C1 segment of cervical spinal cord (tissue), 14 donors: ENCODE measurements around the gene DCLK1.

ENCODE experiments used
- DNase-seq, 14 donors: peaks; one replicate each; lab custom pipeline; 2025; lab: John Stamatoyannopoulos, UW

Gene DCLK1

GRCh38 chr13:35866801-35867200 is 264.4 kb downstream of the DCLK1 start:
- no peak for DNase-seq

- DNase-seq = no peak
These were observed 265.6 kb downstream of the DCLK1 start for GRCh38 chr13:35865341-35866240.

GRCh38 chr13:35860661-35861060 is 270.5 kb downstream of the DCLK1 start:
- no peak for DNase-seq

GRCh38 chr13:35859981-35860380 is 271.2 kb downstream of the DCLK1 start:
- no peak for DNase-seq

DNA sequence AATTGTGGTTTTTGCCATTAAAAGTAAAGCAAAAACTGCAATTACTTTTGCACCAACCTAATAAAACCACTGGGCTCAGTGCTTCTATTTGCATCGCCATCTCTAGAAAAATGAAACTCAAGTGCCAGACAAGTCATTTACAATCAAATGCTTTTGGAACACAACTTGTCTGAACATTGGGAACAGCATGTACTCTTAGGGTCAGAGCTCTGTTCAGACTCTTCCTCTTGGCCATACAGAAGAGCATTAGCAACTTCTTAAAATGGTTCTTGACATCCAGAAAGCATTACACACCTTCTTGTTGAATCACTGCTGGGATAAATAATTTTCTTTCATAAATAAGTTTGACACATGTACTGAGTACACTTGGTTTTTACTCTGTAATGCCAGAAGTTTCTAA is 272.5 kb downstream of the DCLK1 start:
- no peak for DNase-seq

DNA sequence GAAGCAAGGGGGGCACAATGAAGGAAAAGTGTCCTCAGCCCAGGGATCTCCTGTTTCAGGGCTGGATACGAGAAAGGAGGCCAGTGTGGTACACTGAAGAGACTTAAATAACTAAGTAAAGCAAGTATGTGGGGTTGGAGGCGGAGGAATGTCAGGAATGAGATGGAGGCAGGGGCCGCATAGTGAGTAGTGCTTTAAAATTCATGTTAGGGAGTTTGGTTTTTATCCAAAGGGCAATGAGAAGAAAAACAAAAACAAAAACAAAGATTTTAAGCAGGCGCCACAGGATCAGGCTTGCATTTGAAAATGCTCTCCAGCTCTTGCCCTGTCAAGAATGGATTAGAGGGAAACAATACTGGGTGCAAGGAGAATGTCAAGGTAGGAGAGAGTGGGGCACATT is 273.4 kb downstream of the DCLK1 start:
- DNase-seq = no peak

DNA sequence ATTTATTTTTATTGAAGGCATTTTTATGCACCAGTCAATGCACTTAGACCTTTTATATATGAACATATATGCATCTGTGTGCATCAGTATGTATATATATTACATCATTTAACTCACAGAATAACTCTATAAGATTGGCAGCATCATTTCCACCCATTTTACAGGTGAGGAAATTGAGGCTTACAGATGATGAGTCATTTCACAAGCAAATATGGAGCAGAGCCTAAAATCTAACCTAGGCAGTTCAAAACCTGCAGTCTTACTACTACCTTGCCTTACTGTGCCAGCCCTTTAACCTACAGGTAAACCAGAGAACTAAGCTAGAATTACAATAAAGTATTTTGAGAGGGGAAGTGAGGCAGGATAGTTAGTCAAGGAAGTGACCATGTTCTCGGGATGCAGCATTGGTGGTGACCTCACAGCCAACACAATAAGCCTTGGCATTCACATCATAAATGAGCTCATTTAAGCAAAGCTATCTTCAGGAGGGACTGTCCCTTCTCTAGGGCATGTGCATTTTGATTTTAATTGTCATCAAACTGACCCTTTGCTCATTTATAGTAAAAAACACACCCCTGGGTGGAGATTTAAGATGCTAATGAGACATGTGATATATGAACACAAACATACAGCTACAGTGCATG is 274.3 kb downstream of the DCLK1 start:
- no peak for DNase-seq

DNA sequence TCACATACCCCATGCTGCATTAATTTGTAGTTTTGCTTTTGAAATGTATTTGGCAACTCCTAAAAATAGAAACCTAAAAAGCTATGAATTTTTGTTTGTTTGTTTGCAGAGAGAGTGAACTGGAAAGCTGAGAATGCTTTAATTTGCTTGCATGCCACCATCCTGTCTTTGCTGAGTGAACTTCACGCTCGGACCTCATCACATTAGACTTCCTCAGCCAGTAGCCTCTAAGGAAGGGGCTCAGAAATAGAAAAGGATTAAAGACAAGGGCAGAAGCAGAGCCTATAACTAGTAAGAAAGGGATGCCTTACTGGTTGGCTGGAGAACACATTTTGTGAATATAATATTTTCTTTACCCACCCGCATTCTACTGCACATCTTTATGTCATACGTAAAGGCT is 275.1 kb downstream of the DCLK1 start:
- DNase-seq = no peak

GRCh38 chr13:35855531-35856019 is 275.6 kb downstream of the DCLK1 start:
- DNase-seq = peak in 2 of 14 donors; percentile 8 to 69

GRCh38 chr13:35854286-35854685 is 276.9 kb downstream of the DCLK1 start:
- peak in 1 of 14 donors; percentile 55 for DNase-seq

GRCh38 chr13:35851881-35852280 is 279.3 kb downstream of the DCLK1 start:
- peak in 1 of 14 donors; percentile 33 for DNase-seq

DNA sequence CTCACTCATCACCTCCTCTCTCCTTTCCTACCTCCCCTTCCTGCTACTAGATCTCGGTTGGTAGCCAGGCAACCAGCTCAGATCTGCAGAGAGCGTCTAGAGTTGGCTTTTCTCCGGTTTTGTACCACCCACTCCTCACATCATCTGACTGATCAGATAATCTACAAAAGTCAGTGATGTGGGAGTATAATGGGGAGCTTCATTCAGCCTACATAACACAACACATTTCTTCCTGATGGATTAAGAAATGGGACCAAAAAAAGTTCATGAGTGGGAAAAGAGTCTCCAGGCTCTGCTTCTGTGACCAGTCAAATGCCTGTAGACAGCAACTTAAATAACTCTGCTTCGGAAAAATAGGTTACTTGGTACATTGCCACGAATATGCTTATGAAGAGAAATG is 279.8 kb downstream of the DCLK1 start:
- DNase-seq = peak in 1 of 14 donors; percentile 33

DNA sequence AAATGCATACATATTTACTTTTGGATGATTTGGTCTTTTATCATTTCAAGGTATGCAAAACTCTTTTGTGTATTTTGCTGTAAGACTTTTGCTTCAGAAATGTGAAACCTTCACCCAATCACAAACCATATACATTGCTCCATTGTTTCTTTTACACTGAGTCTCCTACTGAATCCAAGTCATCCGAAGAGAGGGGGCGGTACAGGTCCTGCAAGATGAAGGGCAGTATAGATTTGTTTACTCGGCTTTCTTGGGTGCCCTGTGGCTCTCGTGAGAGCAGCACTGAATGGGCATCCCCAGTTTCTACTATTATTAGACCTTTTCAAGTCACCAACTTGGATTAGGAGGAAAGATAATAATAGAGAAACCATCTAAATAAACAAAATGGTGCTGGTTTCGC is 280.6 kb downstream of the DCLK1 start:
- DNase-seq = no peak

DNA sequence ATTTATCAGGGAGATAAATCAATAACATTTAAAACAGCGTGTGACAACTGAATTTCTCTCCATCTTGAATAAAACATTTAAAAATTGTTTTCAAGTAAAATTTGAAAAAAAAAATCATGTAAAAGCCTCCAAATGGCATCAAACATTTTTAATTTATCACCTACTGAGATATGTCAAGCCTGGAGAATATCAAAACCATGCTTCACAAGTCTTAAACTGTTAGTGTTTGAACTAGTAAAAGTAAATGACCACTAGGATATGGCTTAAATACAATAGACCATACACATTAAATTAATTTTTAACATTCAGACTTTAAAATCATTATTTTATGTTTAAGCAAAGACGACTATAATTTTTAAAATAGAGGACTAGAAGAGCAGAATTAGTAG is 281.9 kb downstream of the DCLK1 start:
- DNase-seq = no peak

DNA sequence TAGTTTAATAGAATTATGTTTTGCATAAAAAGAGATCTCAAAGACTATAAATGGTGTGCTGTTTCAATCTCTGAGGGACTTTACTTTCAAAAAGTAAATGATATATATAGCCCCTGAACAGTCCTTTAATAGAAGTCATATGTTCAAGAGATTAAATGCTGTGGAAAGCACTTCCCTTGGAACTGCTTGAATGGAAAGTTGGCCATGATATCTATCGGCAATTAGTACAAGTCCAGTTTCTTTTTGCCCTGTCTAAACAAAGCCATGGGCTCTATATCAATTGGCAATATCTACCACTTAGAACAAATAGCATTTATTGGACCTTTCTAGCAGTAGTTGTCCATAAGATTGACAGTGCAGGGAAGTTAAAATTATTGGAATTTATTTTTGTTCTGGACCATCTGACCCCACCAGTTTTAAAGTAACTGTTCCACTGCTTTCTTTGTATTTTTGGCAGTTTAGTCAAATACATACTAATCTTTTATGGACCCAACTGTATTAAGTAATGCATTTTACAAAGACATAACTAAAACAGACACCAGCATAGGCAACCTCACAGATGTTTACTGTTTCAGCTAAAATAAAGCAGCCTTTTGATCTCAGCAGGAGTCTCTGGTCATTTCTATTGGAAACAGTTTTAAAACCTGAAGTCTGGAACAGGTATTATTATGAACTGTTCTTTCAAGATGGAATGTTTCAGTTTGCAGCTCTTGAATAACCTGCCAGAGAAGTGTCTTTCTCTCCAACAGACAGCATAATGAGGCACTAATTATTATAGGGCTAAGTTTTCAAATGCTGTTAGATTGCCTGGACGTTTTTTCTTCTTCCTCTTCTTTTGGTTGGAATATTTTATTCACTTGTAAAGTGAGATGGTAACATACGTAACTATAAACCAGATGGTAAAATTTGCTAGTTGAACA is 282.6 kb downstream of the DCLK1 start:
- peak in 1 of 14 donors; percentile 31 for DNase-seq

GRCh38 chr13:35843272-35843671 is 287.9 kb downstream of the DCLK1 start:
- no peak for DNase-seq

GRCh38 chr13:35841060-35841521 is 290.1 kb downstream of the DCLK1 start:
- peak in 7 of 14 donors; percentile 27 to 95 (median 43) for DNase-seq

- DNase-seq = peak in 5 of 14 donors; percentile 11 to 96 (median 19)
These were observed 291.4 kb downstream of the DCLK1 start for GRCh38 chr13:35839806-35840205.

DNA sequence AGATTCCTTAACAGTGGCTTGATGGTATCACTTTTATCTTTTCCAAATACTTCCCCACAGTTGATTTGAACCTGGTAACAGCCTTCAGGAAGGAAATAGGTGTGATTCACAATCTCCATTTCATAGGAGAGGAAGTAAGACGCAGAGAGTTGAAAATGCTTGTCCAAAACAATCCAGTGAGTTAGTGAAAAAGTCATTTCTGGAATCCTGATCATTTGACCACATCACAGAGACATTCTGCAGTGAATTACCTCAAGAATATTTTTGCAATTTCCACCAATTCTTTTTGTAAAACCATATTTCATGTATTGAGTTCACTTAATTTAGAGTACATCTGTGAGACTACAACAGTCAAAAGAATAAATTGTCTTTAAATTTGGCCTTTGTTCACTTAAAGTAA is 292.8 kb downstream of the DCLK1 start:
- DNase-seq = no peak

GRCh38 chr13:35836446-35836845 is 294.7 kb downstream of the DCLK1 start:
- no peak for DNase-seq

DNA sequence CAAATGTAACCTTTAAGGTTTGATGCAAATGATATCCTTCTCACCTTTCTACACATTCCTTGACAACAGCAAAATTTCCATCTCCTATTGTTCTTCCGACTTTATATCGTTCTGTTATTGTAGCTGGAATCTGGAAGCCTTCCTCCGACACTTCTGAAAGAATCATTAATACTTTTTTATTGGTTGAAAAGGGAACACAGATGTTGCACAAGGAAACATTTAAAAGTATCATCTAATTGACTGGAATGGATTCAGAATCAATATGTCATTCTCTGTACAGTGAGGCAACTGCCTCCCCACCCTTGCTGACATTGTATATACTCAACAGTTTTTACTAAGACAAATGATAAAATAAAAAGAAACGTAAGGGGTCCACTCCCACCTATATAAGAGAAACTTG is 295.2 kb downstream of the DCLK1 start:
- no peak for DNase-seq
